Stimulated activated CD8-positive, alpha-beta memory T cell treated with anti-CD3 and anti-CD28 coated beads, Interleukin-7, amount 100 ng/mL, for 4 hours (primary cell): ENCODE data around the gene METTL16.
"Not testable (repeated sequence)": the region's sequence is repeated elsewhere in the genome, so short reads cannot be mapped to it uniquely, and the experiment has no call there.

Experiments used
- DNase-seq, 2 donors: peaks; one replicate each; pipeline ENCODE4 v3.0.0-alpha.2; 2020; ENCODE audit warnings: low read depth in 2 of 2

Gene METTL16

DNA sequence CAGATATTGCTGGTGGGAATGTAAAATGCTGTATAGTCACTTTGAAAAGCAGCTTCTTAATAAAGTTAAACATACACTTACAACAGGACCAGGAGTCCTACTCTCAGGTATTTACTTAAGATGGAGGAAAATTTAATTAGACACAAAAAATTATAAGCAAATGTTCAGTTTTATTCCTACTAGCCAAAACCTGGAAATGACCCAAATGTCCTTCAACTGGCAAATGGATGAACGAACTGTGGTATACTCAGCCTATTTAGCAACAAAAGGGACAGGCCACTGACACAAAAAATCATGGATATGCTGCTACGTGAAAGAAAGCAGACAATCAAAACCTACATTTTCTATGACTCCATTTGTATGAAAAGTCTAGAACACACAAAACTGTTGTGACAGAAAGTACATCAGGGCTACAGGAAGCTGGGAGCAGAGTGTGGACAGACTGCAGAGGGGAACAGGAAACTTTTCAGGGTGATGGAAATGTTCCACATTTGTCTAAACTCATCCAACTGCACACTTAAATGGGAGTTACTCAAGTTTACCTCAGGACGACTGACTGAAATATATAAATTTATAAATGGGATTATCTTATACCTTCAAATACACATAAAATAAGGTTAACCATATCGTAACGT, 61.6 kb downstream of the METTL16 start:
- no peak for DNase-seq

GRCh38 chr17:2449486-2449885, 62.2 kb downstream of the METTL16 start:
- no peak for DNase-seq

GRCh38 chr17:2447479-2447878, 64.2 kb downstream of the METTL16 start:
- DNase-seq = not testable (repeated sequence)

- DNase-seq = no peak
Measured at GRCh38 chr17:2445638-2446037, 66.0 kb downstream of the METTL16 start.

DNA sequence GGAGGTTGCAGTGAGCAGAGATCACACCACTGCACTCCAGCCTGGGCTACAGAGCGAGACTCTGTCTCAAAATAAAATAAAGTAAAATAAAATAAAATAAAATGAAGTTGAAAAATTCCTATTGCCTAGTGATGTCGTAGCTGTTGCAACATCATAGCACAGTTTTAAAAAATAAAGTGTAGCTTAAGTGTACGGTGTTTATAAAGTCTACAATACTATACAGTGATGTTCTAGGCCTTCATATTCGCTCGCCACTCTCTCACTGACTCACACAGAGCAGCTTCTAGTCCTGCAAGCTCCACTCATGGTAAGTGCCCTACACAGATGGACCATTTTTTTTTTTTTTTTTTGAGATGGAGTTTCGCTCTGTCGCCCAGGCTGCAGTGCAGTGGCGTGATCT, 67.3 kb downstream of the METTL16 start:
- DNase-seq = no peak

- DNase-seq = no peak
Measured at GRCh38 chr17:2442166-2442565, 69.5 kb downstream of the METTL16 start.

DNA sequence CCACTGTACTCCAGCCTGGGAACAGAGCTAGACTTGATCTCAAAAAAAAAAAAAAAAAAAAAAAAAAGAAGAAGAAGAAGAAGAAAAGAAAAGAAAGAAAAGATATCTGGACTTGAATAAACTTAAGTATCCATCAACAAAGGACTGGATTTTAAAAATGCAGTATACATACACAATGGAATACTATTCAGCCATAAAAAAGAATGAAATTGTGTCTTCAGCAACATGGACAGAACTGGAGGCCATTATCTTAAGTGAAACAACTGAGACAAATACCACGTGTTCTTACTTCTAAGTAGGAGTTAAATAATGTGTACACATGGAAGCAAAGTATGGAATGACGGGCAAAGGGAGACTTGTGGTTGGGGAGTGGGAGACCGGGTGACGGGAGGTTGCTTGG, 70.8 kb downstream of the METTL16 start:
- no peak for DNase-seq

DNA sequence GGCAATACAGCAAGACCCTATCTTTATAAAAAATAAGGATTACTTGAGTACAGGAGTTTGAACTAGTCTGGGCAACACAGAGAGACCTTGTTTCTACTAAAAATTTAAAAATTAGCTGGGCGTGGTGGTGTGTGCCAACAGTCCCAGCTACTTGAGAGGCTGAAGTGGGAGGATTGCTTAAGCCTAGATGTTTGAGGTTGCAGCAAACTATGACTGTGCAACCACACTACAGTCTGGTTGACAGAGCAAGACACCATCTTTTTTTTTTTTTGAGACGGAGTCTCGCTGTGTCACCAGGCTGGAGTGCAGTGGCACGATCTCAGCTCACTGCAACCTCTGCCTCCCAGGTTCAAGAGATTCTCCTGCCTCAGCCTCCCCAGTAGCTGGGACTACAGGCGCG, 71.7 kb downstream of the METTL16 start:
- DNase-seq = not testable (repeated sequence)

- DNase-seq = no peak
Measured at GRCh38 chr17:2438823-2439222, 72.9 kb downstream of the METTL16 start.

DNA sequence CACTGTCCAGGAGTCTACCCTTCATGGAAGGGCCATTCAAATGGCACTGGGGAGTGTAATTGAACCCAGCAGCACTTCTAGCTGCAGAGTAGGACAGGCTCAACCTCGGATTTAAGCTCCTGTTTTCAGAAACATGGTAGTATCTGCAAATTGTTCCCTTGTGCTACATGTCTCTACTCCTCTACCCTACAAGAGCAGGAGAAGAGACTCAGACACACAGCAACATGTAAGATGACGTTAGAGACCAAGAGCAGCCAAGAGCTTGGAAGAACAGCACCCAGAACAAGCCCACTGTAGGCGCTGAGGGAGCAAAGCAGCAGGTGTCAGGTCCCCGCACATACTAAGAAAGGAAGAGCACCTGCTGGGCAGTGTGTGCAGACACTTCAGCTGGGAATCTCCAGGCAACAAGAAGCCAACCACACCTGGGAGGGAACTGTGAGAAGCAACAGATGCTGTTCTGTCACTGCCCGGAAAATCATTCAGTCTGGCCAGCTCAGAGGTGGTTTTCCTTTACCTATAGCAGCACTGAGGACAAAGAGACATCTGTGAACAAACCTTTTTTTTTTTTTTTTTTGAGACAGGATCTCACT, 75.3 kb downstream of the METTL16 start:
- DNase-seq = no peak

DNA sequence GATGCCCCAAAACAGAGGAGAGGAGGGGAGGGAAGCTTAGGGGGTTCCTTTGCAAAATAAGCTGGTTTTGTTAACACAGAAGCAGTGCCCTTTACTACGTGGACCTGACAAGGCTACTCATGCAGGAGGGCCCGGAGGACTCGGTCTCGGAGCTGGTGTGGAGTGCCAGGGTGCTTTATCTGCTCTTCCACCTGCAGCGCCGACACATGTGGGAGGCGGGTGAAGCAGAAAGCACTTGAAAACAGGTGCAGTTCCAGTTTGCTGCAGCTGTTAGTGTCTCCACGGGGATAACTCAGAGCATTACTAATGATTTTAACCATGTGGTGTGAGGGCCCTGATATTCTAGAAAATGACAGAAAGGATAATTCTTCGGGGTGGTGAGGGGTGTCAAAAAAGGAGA, 75.8 kb downstream of the METTL16 start:
- no peak for DNase-seq

DNA sequence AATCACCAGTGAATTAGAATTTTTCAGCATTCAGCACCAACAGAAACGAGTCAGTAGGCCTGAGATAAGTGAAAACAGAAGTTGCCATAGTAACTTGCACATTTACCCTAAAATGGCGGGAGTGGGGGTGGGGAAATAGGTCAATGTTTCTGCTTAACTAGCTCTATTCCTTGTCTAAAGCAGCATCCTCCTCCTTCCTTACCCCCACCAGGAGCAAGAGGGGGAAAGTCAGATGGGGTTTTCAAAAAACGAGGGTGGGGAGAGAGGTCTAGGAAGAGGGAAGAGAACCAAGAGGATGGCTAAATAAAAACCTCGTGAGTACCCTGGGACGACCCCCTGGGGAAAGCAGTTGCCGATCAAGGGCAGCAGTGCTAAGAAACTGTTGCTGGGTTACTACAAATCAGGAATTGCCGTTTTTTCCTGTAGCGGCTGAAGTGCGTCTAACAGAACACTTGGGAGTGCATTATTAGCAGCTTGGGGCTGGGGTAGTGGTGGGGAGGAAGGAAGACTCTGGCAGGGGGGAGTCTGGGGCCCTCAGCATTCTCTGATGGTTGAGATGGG, 76.4 kb downstream of the METTL16 start:
- DNase-seq = no peak

- no peak for DNase-seq
Measured at GRCh38 chr17:2433696-2434095, 78.0 kb downstream of the METTL16 start.

DNA sequence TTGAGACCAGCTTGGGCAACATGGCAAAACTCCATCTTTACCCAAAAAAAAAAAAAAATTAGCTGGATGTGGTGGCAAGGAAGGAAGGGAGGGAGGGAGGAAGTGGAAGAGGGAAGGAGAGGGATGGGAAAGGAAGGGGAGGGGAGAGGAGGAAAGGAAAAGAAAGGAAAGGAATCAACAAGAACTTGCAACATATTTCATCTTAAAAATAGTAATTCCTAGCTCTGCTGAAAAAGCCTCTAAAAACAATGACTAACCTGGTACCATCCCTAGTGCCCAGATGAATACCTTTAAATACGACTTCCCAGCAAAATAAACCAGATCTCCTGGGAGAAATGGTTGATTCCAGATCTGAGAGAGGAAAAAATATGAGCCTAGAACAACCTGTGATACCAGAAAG, 83.8 kb downstream of the METTL16 start:
- no peak for DNase-seq

DNA sequence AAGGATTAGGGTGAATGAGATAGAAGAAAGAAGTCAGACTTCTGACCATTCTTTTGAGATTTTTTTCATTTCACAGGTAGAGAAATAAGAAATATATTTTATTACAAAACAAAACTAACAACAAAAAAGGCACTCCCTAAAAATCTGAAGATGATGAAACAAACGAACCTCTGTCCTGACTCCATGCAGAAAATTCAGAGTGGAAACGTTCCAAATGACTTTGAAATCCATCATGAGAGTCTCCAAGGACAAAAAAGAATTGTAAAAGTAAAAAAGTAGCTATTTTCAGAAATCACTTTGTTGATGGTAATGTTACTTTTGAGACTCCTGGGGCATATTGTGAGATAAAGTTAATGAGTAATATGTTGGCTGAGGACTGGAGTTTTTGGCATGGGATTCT, 84.5 kb downstream of the METTL16 start:
- DNase-seq = no peak

DNA sequence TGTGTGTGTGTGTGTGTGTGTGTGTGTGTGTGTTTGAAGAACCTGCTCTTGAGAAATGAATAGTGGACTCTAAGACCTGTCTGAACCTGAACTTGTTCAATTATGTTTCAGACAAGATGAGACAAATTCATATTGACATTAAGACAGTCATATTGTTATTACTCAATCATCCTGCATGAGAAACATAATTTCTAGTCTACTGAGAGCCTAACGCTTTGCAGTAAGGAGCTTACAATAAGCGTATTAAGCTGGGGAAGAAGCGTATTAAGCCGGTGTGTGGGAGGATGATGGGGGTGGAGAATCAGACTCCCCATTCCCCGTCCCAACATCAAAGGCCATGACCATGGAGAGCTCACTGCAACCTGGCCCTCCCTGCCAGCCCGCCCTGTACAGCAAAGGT, 88.4 kb downstream of the METTL16 start:
- DNase-seq = no peak

- no peak for DNase-seq
Measured at GRCh38 chr17:2421315-2422147, 90.2 kb downstream of the METTL16 start.

GRCh38 chr17:2420176-2420575, 91.5 kb downstream of the METTL16 start:
- DNase-seq = no peak

GRCh38 chr17:2419486-2419885, 92.2 kb downstream of the METTL16 start:
- DNase-seq = no peak

- DNase-seq = no peak
Measured at GRCh38 chr17:2418572-2418971, 93.1 kb downstream of the METTL16 start.

DNA sequence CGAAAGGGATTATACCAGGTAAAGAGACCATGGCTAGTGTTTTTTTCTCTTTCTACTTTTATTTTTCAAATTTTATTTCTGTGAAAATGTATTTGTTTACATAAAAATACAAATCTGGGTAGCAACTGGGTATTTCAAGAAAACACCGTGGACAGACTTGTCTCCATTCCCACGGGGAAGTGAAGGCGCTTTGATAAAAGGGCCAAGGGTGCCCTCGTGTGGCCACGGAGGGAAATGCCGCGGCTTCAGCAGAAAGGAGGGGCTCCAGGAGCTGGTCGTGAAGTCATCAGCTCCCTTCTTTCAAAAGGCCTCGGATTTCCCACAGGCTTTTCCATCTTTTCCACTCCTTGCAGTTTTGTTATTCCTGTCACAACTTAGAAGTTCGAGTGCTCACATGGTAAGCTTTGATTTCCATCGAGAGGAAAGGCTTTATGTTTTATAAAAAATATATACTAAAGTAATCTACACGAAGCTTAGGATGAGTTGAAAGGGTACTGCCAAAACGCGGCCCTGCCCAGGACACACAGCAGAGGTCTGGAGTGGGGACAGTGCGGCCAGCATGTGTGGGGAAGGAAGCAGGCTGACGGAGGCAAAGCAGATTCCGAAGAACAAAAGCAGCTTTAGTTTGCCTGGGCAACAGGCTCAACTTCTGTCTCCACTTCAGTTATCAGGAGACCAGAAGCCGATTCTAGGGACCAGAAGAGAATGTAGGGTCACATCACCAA, 95.5 kb downstream of the METTL16 start:
- peak; percentile 70 to 77 for DNase-seq

DNA sequence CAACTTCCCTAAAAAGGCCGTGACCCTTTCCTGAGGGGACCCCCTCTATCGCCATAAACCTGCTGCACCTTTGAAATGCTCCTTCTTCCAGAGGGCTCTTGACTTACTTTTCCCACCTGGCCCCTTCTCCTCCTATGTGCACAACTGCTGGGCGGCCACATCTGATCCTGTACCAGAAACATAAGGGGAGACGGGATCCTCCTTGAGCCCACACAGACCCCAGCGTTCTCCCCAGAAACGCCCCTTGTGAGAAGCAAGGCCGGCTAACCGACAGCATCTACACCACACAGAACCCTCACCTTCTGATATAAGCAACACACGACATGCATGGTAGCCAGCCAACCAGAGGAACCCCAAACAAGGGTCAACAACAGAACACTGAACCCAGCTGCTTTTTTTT, 96.6 kb downstream of the METTL16 start:
- DNase-seq = no peak
